Measurements from ENCODE around the gene PJA1.

The PJA1 gene

DNA sequence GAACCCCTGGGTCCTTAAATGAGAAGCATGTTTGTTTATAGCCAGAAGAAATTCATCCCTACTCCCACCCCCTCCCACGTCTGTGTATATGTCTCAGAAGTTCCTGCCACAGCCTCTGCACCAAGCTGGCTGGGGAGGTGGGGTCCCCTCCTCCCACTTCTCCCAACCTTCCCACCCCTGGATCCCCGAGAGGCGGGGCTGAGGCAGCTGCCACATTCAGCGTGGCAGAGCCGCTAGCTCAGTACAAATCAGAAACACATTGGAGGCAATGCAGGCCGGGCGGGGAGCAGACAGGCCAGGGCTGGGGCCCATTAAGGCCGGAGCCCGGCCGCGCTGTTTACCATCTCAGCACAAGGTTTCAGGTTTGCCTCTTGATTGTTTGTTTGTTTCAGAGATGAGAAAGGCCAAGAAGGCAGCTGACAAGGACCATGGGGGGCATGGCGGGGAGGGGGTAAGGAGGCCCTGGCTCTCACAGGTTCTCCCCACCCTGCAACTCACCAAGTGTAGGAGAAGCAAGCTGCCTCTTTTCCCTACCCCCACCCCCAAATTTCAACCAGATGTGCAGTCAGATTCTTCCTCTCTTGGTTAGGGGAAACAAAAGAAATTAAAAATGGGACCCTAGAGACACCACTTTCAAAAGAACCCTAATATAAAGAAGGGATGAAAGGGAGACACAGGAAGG lies 22.3 kb downstream of the PJA1 start:
- no peak overlapping the region for H3K27ac ChIP-seq (ENCODE audit: low read depth, low read length)
- no peaks in the 10 kb centered on the region for H3K9me2 ChIP-seq (replicated peaks; ENCODE audit: control insufficient read depth, low read length)
- no peaks in the 10 kb centered on the region for H3K4me1 ChIP-seq (ENCODE audit: control insufficient read depth, low read length)
- TF ChIP-seq EZH2phosphoT487 (IDR thresholded peaks at IDR 0.05; ENCODE audit: borderline replicate concordance, low read length), result no peak
- TF ChIP-seq, protein P1, sequence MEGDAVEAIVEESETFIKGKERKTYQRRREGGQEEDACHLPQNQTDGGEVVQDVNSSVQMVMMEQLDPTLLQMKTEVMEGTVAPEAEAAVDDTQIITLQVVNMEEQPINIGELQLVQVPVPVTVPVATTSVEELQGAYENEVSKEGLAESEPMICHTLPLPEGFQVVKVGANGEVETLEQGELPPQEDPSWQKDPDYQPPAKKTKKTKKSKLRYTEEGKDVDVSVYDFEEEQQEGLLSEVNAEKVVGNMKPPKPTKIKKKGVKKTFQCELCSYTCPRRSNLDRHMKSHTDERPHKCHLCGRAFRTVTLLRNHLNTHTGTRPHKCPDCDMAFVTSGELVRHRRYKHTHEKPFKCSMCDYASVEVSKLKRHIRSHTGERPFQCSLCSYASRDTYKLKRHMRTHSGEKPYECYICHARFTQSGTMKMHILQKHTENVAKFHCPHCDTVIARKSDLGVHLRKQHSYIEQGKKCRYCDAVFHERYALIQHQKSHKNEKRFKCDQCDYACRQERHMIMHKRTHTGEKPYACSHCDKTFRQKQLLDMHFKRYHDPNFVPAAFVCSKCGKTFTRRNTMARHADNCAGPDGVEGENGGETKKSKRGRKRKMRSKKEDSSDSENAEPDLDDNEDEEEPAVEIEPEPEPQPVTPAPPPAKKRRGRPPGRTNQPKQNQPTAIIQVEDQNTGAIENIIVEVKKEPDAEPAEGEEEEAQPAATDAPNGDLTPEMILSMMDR (IDR thresholded peaks at IDR 0.05; ENCODE audit: low read depth, low read length, poor library complexity, severe bottlenecking), result no peak
- H3F3A ChIP-seq (ENCODE audit: control insufficient read depth, insufficient read depth), result no peaks in the 10 kb centered on the region
- H3K79me2 ChIP-seq (ENCODE audit: control insufficient read depth, low read length), result no peaks in the 10 kb centered on the region
- H3K27me3 ChIP-seq (ENCODE audit: control insufficient read depth, low read length), result no peaks in the 10 kb centered on the region
- no peak overlapping the region for H3K4me3 ChIP-seq (ENCODE audit: low read length)
- H3K4me2 ChIP-seq (ENCODE audit: low read length), result no peak overlapping the region
- no peaks in the 10 kb centered on the region for H4K20me1 ChIP-seq (ENCODE audit: control insufficient read depth, insufficient read depth, low read depth, low read length)
- no peaks in the 10 kb centered on the region for H3K9me3 ChIP-seq (ENCODE audit: control insufficient read depth, insufficient read depth, low read length)
- H3K36me3 ChIP-seq (ENCODE audit: control insufficient read depth, low read length), result no peaks in the 10 kb centered on the region

DNA sequence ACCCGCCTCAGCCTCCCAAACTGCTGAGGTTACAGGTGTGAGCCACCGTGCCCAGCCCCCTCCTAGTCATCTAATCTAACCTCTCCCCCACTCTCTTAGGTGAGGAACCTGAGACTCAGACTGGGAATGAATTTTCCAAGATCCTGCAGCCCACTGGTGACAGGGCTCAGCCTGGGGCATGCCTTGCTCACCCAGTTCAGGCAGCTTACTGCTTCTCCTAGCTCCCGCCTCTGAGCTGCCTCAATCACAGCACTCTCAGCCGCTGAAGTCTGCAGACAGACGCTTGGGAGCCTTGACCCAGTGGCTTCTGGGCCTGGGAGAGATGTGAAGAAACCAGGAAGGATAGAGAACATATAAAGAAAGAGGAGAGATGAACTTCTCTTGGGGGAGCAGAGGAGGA lies 24.4 kb downstream of the PJA1 start:
- H4K20me1 ChIP-seq (ENCODE audit: control insufficient read depth, insufficient read depth, low read depth, low read length), result no peaks in the 10 kb centered on the region
- no peak overlapping the region for H3K4me3 ChIP-seq (ENCODE audit: low read length)
- no peaks in the 10 kb centered on the region for H3K9me2 ChIP-seq (replicated peaks; ENCODE audit: control insufficient read depth, low read length)
- no peaks in the 10 kb centered on the region for H3K27me3 ChIP-seq (ENCODE audit: control insufficient read depth, low read length)
- no peaks in the 10 kb centered on the region for H3K4me1 ChIP-seq (ENCODE audit: control insufficient read depth, low read length)
- H3K27ac ChIP-seq (ENCODE audit: low read depth, low read length), result no peak overlapping the region
- TF ChIP-seq, protein P1 (IDR thresholded peaks at IDR 0.05; ENCODE audit: low read depth, low read length, poor library complexity, severe bottlenecking), result no peak
- no peak for TF ChIP-seq EZH2phosphoT487 (IDR thresholded peaks at IDR 0.05; ENCODE audit: borderline replicate concordance, low read length)
- H3K36me3 ChIP-seq (ENCODE audit: control insufficient read depth, low read length), result no peaks in the 10 kb centered on the region
- H3F3A ChIP-seq (ENCODE audit: control insufficient read depth, insufficient read depth), result no peaks in the 10 kb centered on the region
- H3K79me2 ChIP-seq (ENCODE audit: control insufficient read depth, low read length), result no peaks in the 10 kb centered on the region
- no peak overlapping the region for H3K4me2 ChIP-seq (ENCODE audit: low read length)
- no peaks in the 10 kb centered on the region for H3K9me3 ChIP-seq (ENCODE audit: control insufficient read depth, insufficient read depth, low read length)

DNA sequence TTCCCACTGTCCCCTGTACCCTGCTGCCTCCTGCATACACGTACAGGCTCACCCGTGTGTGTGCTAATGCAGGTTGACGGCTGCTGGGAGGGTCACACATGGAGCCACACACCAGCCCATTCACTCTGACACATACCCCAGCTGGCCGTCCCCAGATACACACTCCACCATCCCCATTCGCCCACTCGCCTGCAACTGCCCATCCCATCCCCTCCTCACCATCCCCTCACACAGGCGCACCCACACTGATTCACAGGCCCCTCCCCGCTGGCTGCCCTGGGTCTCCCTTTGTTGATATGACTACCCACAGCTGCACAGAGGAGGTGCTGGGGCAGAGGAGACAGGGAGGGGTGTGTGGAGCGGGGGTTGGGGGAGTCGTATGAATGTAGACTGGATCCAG lies 25.7 kb downstream of the PJA1 start:
- H4K20me1 ChIP-seq (ENCODE audit: control insufficient read depth, insufficient read depth, low read depth, low read length), result no peaks in the 10 kb centered on the region
- no peaks in the 10 kb centered on the region for H3K36me3 ChIP-seq (ENCODE audit: control insufficient read depth, low read length)
- no peaks in the 10 kb centered on the region for H3F3A ChIP-seq (ENCODE audit: control insufficient read depth, insufficient read depth)
- no peaks in the 10 kb centered on the region for H3K79me2 ChIP-seq (ENCODE audit: control insufficient read depth, low read length)
- no peaks in the 10 kb centered on the region for H3K9me3 ChIP-seq (ENCODE audit: control insufficient read depth, insufficient read depth, low read length)
- no peak overlapping the region for H3K27ac ChIP-seq (ENCODE audit: low read depth, low read length)
- no peaks in the 10 kb centered on the region for H3K9me2 ChIP-seq (replicated peaks; ENCODE audit: control insufficient read depth, low read length)
- H3K27me3 ChIP-seq (ENCODE audit: control insufficient read depth, low read length), result no peaks in the 10 kb centered on the region
- no peak overlapping the region for H3K4me2 ChIP-seq (ENCODE audit: low read length)
- H3K4me3 ChIP-seq (ENCODE audit: low read length), result no peak overlapping the region
- H3K4me1 ChIP-seq (ENCODE audit: control insufficient read depth, low read length), result no peaks in the 10 kb centered on the region
- TF ChIP-seq, protein P1 (IDR thresholded peaks at IDR 0.05; ENCODE audit: low read depth, low read length, poor library complexity, severe bottlenecking), result no peak
- TF ChIP-seq EZH2phosphoT487 (IDR thresholded peaks at IDR 0.05; ENCODE audit: borderline replicate concordance, low read length), result no peak
